AG09309 (cell line): ENCODE measurements around the gene PLEKHG3.

Source experiments
- DNase-seq: peaks from one replicate; pipeline ENCODE4 v3.0.0-alpha.2; 2010; ENCODE audit warnings: low read depth
- H3K4me3 ChIP-seq: 2 replicates; pipeline ENCODE4 v1.5.1; 2011; ENCODE audit warnings: mild to moderate bottlenecking, low read depth, low read length, moderate library complexity; ENCODE audit not compliant: control insufficient read depth
- CTCF ChIP-seq: IDR thresholded peaks from 2 replicates; pipeline ENCODE4 v1.5.1; 2011; ENCODE audit warnings: mild to moderate bottlenecking, low read depth, low read length, inconsistent platforms; ENCODE audit not compliant: insufficient read depth, control insufficient read depth; ENCODE audit errors: missing control alignments

PLEKHG3 gene

GRCh38 chr14:64732066-64732465 is 27.8 kb downstream of the PLEKHG3 start:
- TF ChIP-seq CTCF: no peak
- DNase-seq: no peak
- no peak overlapping the region for H3K4me3 ChIP-seq

DNA sequence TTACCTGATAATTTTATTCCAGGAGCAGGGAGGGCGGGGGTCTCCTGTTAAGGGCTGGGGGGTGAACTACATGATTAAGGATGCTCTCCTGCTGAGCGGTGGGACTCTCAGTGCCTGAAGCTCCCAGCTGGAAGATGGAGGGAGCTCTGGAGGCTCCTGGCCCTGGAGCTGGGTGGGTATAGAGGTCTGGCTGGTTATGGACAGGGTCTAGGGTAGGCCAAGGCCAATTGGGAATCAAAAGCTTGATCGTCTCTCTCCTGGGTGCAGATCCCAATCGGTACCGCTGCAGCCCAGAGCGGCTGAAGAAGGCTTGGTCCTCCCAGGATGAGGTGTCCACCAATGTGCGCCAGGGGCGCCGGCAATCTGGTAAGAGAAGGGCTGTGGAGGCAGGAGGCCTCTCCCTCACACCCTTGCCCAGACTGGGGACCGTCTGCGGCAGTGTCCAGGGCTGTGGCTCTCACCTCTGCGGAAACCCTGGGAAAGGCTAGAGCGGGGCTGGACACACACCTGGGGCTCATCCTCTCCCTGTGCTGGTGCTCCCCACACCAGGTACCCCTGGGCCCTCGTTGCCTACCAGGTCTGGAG is 28.4 kb downstream of the PLEKHG3 start:
- TF ChIP-seq CTCF: no peak
- H3K4me3 ChIP-seq: no peak overlapping the region
- DNase-seq: no peak

DNA sequence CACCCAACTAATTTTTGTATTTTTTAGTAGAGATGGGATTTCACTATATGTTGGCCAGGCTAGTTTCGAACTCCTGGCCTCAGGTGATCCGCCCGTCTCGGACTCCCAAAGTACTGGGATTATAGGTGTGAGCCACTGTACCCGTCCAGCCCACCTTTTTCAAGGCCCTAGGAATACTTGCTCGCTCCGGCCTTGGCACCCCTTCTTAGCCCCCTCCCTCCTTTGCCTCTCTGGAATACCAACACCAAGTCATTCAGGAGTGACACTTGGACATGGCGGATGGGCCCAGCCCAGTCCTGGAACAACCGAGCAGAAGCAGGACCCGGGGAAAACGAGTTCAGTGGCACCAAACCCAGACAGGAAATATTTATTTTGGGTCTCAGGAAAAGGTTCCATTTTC is 29.1 kb downstream of the PLEKHG3 start:
- DNase-seq: no peak
- no peak overlapping the region for H3K4me3 ChIP-seq
- TF ChIP-seq CTCF: no peak

- no peak for TF ChIP-seq CTCF
- no peak for DNase-seq
- H3K4me3 ChIP-seq: no peak overlapping the region
Measured at GRCh38 chr14:64733899-64734298, 29.7 kb downstream of the PLEKHG3 start.

- TF ChIP-seq CTCF: no peak
- no peak for DNase-seq
- no peak overlapping the region for H3K4me3 ChIP-seq
Measured at GRCh38 chr14:64734990-64735389, 30.8 kb downstream of the PLEKHG3 start.

- TF ChIP-seq CTCF: no peak
- DNase-seq: no peak
- H3K4me3 ChIP-seq: no peak overlapping the region
Measured at GRCh38 chr14:64736271-64737169, 32.3 kb downstream of the PLEKHG3 start.
